NCI-H748 treated with DMSO at 0.1 percent for 48 hours (cell line): ENCODE measurements around the gene ICA1L.

Source experiments
- DNase-seq: peaks from one replicate; lab custom pipeline; 2025; lab: John Stamatoyannopoulos, UW

The ICA1L gene

DNA sequence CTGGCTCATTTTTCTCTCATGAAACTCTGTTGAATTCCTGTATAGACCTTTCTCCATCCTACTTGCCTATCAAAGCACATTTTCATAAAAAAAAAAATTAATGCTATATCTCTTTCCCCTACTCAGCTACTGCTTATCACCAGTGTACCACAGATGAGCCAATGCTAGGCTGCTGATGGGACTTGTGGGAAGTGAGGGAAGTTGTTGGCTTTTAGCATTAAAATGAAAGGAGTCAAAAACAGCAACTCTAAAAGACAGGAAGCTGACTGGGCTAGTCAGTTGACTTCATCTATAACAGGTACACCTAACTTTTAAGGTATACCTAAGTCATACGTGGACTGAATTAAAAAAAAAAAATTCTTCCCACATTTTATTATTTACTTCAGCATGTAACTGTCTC, 134.7 kb downstream of the ICA1L start:
- DNase-seq: no peak

DNA sequence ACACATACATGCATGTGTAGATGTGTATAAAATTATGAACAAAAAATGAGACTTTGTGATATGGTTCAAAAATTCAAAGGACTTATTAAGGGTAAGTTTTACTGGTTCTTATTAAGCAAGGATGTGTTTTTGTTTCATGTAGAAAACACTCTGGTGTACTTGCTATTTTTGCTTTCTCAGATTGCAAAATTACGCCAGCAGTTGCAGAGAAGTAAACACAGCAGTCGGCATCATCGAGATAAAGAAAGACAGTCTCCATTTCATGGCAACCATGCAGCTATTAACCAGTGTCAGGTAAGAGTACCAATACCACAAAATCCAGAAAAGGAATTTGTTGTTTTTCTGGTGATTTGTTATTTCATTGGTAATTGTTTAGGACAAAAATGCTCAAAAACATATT, 145.5 kb downstream of the ICA1L start:
- no peak for DNase-seq

DNA sequence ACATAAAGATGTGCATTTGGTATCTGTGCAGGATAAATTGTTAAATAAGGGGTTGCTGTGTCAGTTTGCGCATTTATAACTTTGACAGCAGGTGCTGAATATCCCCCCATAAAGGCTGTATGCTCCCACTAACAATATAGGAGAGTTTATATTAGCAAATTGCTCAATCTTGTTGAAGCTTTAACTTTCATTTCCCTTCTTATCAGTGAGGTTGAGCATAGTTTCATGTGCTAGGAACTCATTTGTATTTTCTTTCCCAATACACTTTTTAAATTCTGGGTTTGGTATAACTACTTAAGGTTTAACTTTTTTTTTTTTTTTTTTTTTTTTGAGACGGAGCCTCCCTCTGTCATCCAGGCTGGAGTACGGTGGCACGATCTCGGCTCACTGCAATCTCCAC, 147.8 kb downstream of the ICA1L start:
- DNase-seq: no peak
